Activated CD8-positive, alpha-beta memory T cell treated with anti-CD3 and anti-CD28 coated beads for 48 hours (primary cell): ENCODE measurements around the gene SERAC1.
"Not testable (repeated sequence)": the region's sequence is repeated elsewhere in the genome, so short reads cannot be mapped to it uniquely, and the experiment has no call there.

Experiments
- DNase-seq, 3 experiments: peaks; one replicate each; pipeline ENCODE4 v3.0.0-alpha.2; 2020; ENCODE audit warnings: low read depth in 2 of 3, low spot score in 2 of 3

Gene SERAC1

GRCh38 chr6:158174514-158174913, 6.5 kb upstream of the SERAC1 start:
- DNase-seq, result no peak

GRCh38 chr6:158174024-158174423, 6.0 kb upstream of the SERAC1 start:
- DNase-seq, result no peak

- no peak for DNase-seq
These were observed 3.9 kb upstream of the SERAC1 start for GRCh38 chr6:158172001-158172400.

GRCh38 chr6:158170656-158171081, 2.6 kb upstream of the SERAC1 start:
- no peak for DNase-seq

GRCh38 chr6:158169634-158170033, 1.6 kb upstream of the SERAC1 start:
- DNase-seq, result not testable (repeated sequence)

GRCh38 chr6:158165919-158166416, 2.1 kb downstream of the SERAC1 start:
- DNase-seq, result no peak

GRCh38 chr6:158164579-158165170, 3.4 kb downstream of the SERAC1 start:
- DNase-seq, result no peak

- no peak for DNase-seq
These were observed 6.4 kb downstream of the SERAC1 start for GRCh38 chr6:158161566-158162254.

GRCh38 chr6:158160932-158161539, 7.0 kb downstream of the SERAC1 start:
- no peak for DNase-seq

GRCh38 chr6:158158748-158159147, 9.3 kb downstream of the SERAC1 start:
- DNase-seq, result no peak

- no peak for DNase-seq
These were observed 9.9 kb downstream of the SERAC1 start for GRCh38 chr6:158158123-158158522.

GRCh38 chr6:158157064-158157764, 10.8 kb downstream of the SERAC1 start:
- DNase-seq, result no peak

GRCh38 chr6:158154816-158155215, 13.2 kb downstream of the SERAC1 start:
- no peak for DNase-seq

GRCh38 chr6:158153576-158153975, 14.5 kb downstream of the SERAC1 start:
- DNase-seq, result no peak

- no peak for DNase-seq
These were observed 15.4 kb downstream of the SERAC1 start for GRCh38 chr6:158152659-158153058.

- DNase-seq, result not testable (repeated sequence)
These were observed 16.0 kb downstream of the SERAC1 start for GRCh38 chr6:158152025-158152424.

- no peak for DNase-seq
These were observed 17.4 kb downstream of the SERAC1 start for GRCh38 chr6:158150701-158151100.

- no peak for DNase-seq
These were observed 18.4 kb downstream of the SERAC1 start for GRCh38 chr6:158149641-158150040.

GRCh38 chr6:158143700-158144099, 24.4 kb downstream of the SERAC1 start:
- no peak for DNase-seq

- no peak for DNase-seq
These were observed 25.3 kb downstream of the SERAC1 start for GRCh38 chr6:158142789-158143188.

GRCh38 chr6:158131926-158132325, 36.1 kb downstream of the SERAC1 start:
- DNase-seq, result no peak

- no peak for DNase-seq
These were observed 42.8 kb downstream of the SERAC1 start for GRCh38 chr6:158125271-158125670.
